ENCODE results near the gene TBC1D4.

TBC1D4 gene

GRCh38 chr13:75482070-75482819, at the start of gene TBC1D4:
TBC1D4 (minus strand) TSS chr13:75482169; CDS start chr13:75481767, 402 bp downstream.
- no peak for DNase-seq (ENCODE audit: low read depth in 2 of 2, low spot score in 1 of 2)

- no peak for DNase-seq (ENCODE audit: low read depth in 2 of 2, low spot score in 1 of 2)
Measured at GRCh38 chr13:75530549-75530961, 48.6 kb upstream of the TBC1D4 start.

GRCh38 chr13:75521956-75522355, 40.0 kb upstream of the TBC1D4 start:
- DNase-seq (ENCODE audit: low read depth in 2 of 2, low spot score in 1 of 2) = no peak

- no peak for DNase-seq (ENCODE audit: low read depth in 2 of 2, low spot score in 1 of 2)
Measured at GRCh38 chr13:75518439-75519088, 36.6 kb upstream of the TBC1D4 start.

- DNase-seq (ENCODE audit: low read depth in 2 of 2, low spot score in 1 of 2) = no peak
Measured at GRCh38 chr13:75514080-75514995, 32.4 kb upstream of the TBC1D4 start.

- DNase-seq (ENCODE audit: low read depth in 2 of 2, low spot score in 1 of 2) = no peak
Measured at GRCh38 chr13:75513271-75513670, 31.3 kb upstream of the TBC1D4 start.

GRCh38 chr13:75512253-75512652, 30.3 kb upstream of the TBC1D4 start:
- no peak for DNase-seq (ENCODE audit: low read depth in 2 of 2, low spot score in 1 of 2)

GRCh38 chr13:75511051-75511625, 29.2 kb upstream of the TBC1D4 start:
- DNase-seq (ENCODE audit: low read depth in 2 of 2, low spot score in 1 of 2) = no peak

- no peak for DNase-seq (ENCODE audit: low read depth in 2 of 2, low spot score in 1 of 2)
Measured at GRCh38 chr13:75508002-75508548, 26.1 kb upstream of the TBC1D4 start.

GRCh38 chr13:75507027-75508001, 25.3 kb upstream of the TBC1D4 start:
- DNase-seq (ENCODE audit: low read depth in 2 of 2, low spot score in 1 of 2) = no peak

- DNase-seq (ENCODE audit: low read depth in 2 of 2, low spot score in 1 of 2) = no peak
Measured at GRCh38 chr13:75506018-75506417, 24.0 kb upstream of the TBC1D4 start.

GRCh38 chr13:75505327-75505726, 23.4 kb upstream of the TBC1D4 start:
- no peak for DNase-seq (ENCODE audit: low read depth in 2 of 2, low spot score in 1 of 2)

GRCh38 chr13:75495938-75496337, 14.0 kb upstream of the TBC1D4 start:
- DNase-seq (ENCODE audit: low read depth in 2 of 2, low spot score in 1 of 2) = no peak

- DNase-seq (ENCODE audit: low read depth in 2 of 2, low spot score in 1 of 2) = no peak
Measured at GRCh38 chr13:75494491-75494890, 12.5 kb upstream of the TBC1D4 start.

GRCh38 chr13:75493156-75493555, 11.2 kb upstream of the TBC1D4 start:
- DNase-seq (ENCODE audit: low read depth in 2 of 2, low spot score in 1 of 2) = no peak

- DNase-seq (ENCODE audit: low read depth in 2 of 2, low spot score in 1 of 2) = no peak
Measured at GRCh38 chr13:75492389-75492788, 10.4 kb upstream of the TBC1D4 start.

GRCh38 chr13:75491376-75491775, 9.4 kb upstream of the TBC1D4 start:
- no peak for DNase-seq (ENCODE audit: low read depth in 2 of 2, low spot score in 1 of 2)

- DNase-seq (ENCODE audit: low read depth in 2 of 2, low spot score in 1 of 2) = no peak
Measured at GRCh38 chr13:75489502-75490263, 7.7 kb upstream of the TBC1D4 start.

All from stimulated activated CD8-positive, alpha-beta memory T cell treated with anti-CD3 and anti-CD28 coated beads, Interleukin-4, amount 100 ng/mL, for 4 hours (primary cell).